Prostate gland (tissue), 2 donors: ENCODE results near the gene TMEM45B.

Experiments
- POLR2AphosphoS5 ChIP-seq: sonication (generic); formaldehyde crosslinking; IDR thresholded peaks from one replicate; pipeline ENCODE4 v1.6.1; 2017; ENCODE audit warnings: antibody characterized with exemption
- TF ChIP-seq, protein P1 (sequence below), 4 experiments: fragments of 200-600 bp in 2 of 4; fragments of 450-650 bp in 2 of 4; sonication (generic) in 2 of 4; IDR thresholded peaks; 1 replicate in 3 of 4; 2 replicates in 1 of 4; pipeline ENCODE4 v1.5.1; 2016 to 2019; ENCODE audit warnings: antibody characterized with exemption in 4 of 4, mild to moderate bottlenecking in 2 of 4, moderate library complexity in 2 of 4

- TF ChIP-seq, protein P1, sequence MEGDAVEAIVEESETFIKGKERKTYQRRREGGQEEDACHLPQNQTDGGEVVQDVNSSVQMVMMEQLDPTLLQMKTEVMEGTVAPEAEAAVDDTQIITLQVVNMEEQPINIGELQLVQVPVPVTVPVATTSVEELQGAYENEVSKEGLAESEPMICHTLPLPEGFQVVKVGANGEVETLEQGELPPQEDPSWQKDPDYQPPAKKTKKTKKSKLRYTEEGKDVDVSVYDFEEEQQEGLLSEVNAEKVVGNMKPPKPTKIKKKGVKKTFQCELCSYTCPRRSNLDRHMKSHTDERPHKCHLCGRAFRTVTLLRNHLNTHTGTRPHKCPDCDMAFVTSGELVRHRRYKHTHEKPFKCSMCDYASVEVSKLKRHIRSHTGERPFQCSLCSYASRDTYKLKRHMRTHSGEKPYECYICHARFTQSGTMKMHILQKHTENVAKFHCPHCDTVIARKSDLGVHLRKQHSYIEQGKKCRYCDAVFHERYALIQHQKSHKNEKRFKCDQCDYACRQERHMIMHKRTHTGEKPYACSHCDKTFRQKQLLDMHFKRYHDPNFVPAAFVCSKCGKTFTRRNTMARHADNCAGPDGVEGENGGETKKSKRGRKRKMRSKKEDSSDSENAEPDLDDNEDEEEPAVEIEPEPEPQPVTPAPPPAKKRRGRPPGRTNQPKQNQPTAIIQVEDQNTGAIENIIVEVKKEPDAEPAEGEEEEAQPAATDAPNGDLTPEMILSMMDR (IDR thresholded peaks at IDR 0.05), result no peak
- TF ChIP-seq POLR2AphosphoS5, result no peak
These were observed 11.6 kb upstream of the TMEM45B start for GRCh38 chr11:129804012-129804411.
